Panc1 (cell line): Measurements from ENCODE around the gene PEAK3.

Experiments
- CTCF ChIP-seq: fragments of 450-650 bp; IDR thresholded peaks from 2 replicates; pipeline ENCODE4 v1.5.1; 2017; ENCODE audit warnings: mild to moderate bottlenecking
- SIN3A ChIP-seq: IDR thresholded peaks from 2 replicates; pipeline ENCODE4 v1.6.1; 2012; ENCODE audit warnings: low read depth, mild to moderate bottlenecking, low read length, moderate library complexity, borderline replicate concordance; ENCODE audit not compliant: insufficient read depth
- TCF7L2 ChIP-seq: IDR thresholded peaks from 2 replicates; pipeline ENCODE4 v1.6.1; 2011; ENCODE audit warnings: mild to moderate bottlenecking, low read depth, low read length, inconsistent platforms

GRCh38 chr19:2300533-2300932 lies 18.6 kb upstream of the PEAK3 start:
- no peak for TF ChIP-seq SIN3A
- no peak for TF ChIP-seq CTCF
- no peak for TF ChIP-seq TCF7L2
